Ascending aorta (tissue), 2 donors: ENCODE data around the gene MED23. TPM values are rescaled to one million over a fixed set of nuclear protein-coding genes. Genes with fewer than 3 reads are reported as not detected.

Source experiments
- DNase-seq, 2 donors: peaks; one replicate each; pipeline ENCODE4 v3.0.0-alpha.2; 2019; ENCODE audit warnings: low spot score in 2 of 2
- H3K27ac ChIP-seq, 2 donors: fragments of 200-600 bp; sonication (generic); one replicate each; pipeline ENCODE4 v1.5.1; 2016 to 2017; ENCODE audit warnings: mild to moderate bottlenecking in 1 of 2
- H3K27me3 ChIP-seq: fragments of 200-600 bp; sonication (generic); one replicate; pipeline ENCODE4 v1.5.1; 2017
- H3K36me3 ChIP-seq, 2 donors: fragments of 200-600 bp; sonication (generic); one replicate each; pipeline ENCODE4 v1.5.1; 2016
- H3K4me1 ChIP-seq, 2 donors: fragments of 200-600 bp; sonication (generic); one replicate each; pipeline ENCODE4 v1.5.1; 2016 to 2017; ENCODE audit warnings: mild to moderate bottlenecking in 1 of 2
- H3K4me3 ChIP-seq, 2 donors: fragments of 200-600 bp; sonication (generic); one replicate each; pipeline ENCODE4 v1.5.1; 2016 to 2017; ENCODE audit warnings: mild to moderate bottlenecking in 1 of 2
- H3K9me3 ChIP-seq, 2 donors: fragments of 200-600 bp; sonication (generic); one replicate each; pipeline ENCODE4 v1.5.1; 2016
- CTCF ChIP-seq, 3 experiments: fragments of 200-600 bp in 2 of 3; fragments of 450-650 bp in 1 of 3; sonication (generic) in 2 of 3; IDR thresholded peaks; one replicate each; pipeline ENCODE4 v1.5.1; 2016 to 2019; ENCODE audit warnings: antibody characterized with exemption in 3 of 3, mild to moderate bottlenecking in 1 of 3, moderate library complexity in 1 of 3
- intact Hi-C: fragments of 100-400 bp; cut with DNase I; formaldehyde crosslinking; loops from one replicate; pipeline ENCODE4 v1.15.1; 2023
- total RNA-seq: library from RNA; depleted of rRNA; stranded (reverse); fragments of >200 nt; gene quantifications from one replicate; pipeline ENCODE4 v1.1.0, GENCODE V29; 2016

The MED23 gene
- total RNA-seq, 1 donor from 2014 or later, result 20.4 TPM

GRCh38 chr6:131602781-131603312, 25.2 kb downstream of the MED23 start:
- no peaks in the 10 kb centered on the region for H3K9me3 ChIP-seq
- no peak overlapping the region for H3K27ac ChIP-seq
- H3K4me1 ChIP-seq, result no peaks in the 10 kb centered on the region
- H3K4me3 ChIP-seq, result no peak overlapping the region
- no peak for DNase-seq
- TF ChIP-seq CTCF (IDR thresholded peaks at IDR 0.05), result no peak
- H3K27me3 ChIP-seq, result no peaks in the 10 kb centered on the region
- intact Hi-C loops, result no loop called here
- H3K36me3 ChIP-seq, result peaks cover 74 to 96% of the 10 kb centered on the region in 2 donors

- peaks cover 70 to 97% of the 10 kb centered on the region in 2 donors for H3K36me3 ChIP-seq
- no peaks in the 10 kb centered on the region for H3K9me3 ChIP-seq
- no peak for DNase-seq
- no peaks in the 10 kb centered on the region for H3K4me1 ChIP-seq
- H3K27me3 ChIP-seq, result no peaks in the 10 kb centered on the region
- no peak overlapping the region for H3K4me3 ChIP-seq
- H3K27ac ChIP-seq, result no peak overlapping the region
- no peak for TF ChIP-seq CTCF (IDR thresholded peaks at IDR 0.05)
- intact Hi-C loops, result no loop called here
Observed at GRCh38 chr6:131600716-131601115, 27.3 kb downstream of the MED23 start.

- intact Hi-C loops, result no loop called here
- Histone ChIP-seq H3K4me1 (no peaks in the 10 kb centered on the region), H3K9me3 (no peaks in the 10 kb centered on the region), H3K27me3 (no peaks in the 10 kb centered on the region), H3K36me3 (peaks cover 66 to 94% of the 10 kb centered on the region in 2 donors), H3K27ac (no peak overlapping the region), H3K4me3 (no peak overlapping the region)
- no peak for TF ChIP-seq CTCF (IDR thresholded peaks at IDR 0.05)
- DNase-seq, result no peak
Observed at GRCh38 chr6:131597446-131597845, 30.6 kb downstream of the MED23 start.

DNA sequence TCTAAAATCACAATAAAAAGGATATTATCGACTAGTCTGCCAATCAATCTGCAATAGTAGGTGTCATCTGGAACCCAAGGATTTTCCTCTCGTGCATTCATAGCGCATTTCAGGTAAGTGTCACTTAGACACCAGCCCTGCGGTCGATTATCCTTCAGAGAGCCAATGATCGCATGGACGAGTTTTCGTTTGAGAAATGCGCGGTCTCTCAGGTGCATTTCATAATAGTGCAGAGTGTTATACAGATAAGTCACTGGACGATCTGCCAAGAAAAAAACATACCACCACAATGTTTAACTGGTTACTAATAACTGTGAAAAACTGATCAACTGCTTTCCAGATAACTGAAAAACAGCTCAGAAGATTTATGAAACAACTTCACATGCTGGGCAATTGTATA, 34.0 kb downstream of the MED23 start:
- Histone ChIP-seq H3K27me3 (no peaks in the 10 kb centered on the region), H3K9me3 (no peaks in the 10 kb centered on the region), H3K27ac (no peak overlapping the region), H3K36me3 (peaks cover 69 to 95% of the 10 kb centered on the region in 2 donors), H3K4me3 (no peak overlapping the region), H3K4me1 (no peaks in the 10 kb centered on the region)
- intact Hi-C loops, result no loop called here
- no peak for DNase-seq
- no peak for TF ChIP-seq CTCF (IDR thresholded peaks at IDR 0.05)

- Histone ChIP-seq H3K27ac (no peak overlapping the region), H3K36me3 (peaks cover 69 to 95% of the 10 kb centered on the region in 2 donors), H3K9me3 (no peaks in the 10 kb centered on the region), H3K4me1 (no peaks in the 10 kb centered on the region), H3K27me3 (no peaks in the 10 kb centered on the region), H3K4me3 (no peak overlapping the region)
- no peak for DNase-seq
- no peak for TF ChIP-seq CTCF (IDR thresholded peaks at IDR 0.05)
- intact Hi-C loops, result no loop called here
Observed at GRCh38 chr6:131592935-131593334, 35.1 kb downstream of the MED23 start.

DNA sequence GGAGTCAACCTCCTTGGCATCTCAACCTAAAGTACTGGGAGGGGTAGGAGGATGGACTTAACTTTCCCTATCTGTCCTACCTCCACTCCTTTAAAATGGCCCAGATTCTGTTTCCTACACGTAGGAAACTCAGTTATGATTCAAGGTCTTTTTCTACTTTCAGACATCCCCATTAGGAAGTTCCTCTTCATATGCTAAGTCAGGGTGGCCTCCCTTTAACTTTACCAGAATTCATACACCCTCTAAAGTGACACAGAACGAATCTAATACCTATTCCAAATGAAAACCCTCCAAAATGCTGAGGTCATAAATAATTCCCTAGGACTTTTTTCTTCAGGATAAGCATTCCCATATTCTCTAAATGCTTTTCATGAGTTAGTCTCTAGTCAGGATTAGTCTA, 39.4 kb downstream of the MED23 start:
- Histone ChIP-seq H3K27me3 (no peaks in the 10 kb centered on the region), H3K27ac (no peak overlapping the region), H3K9me3 (no peaks in the 10 kb centered on the region), H3K4me3 (no peak overlapping the region), H3K4me1 (no peaks in the 10 kb centered on the region), H3K36me3 (peaks cover 70 to 87% of the 10 kb centered on the region in 2 donors)
- DNase-seq, result no peak
- intact Hi-C loops, result no loop called here
- no peak for TF ChIP-seq CTCF (IDR thresholded peaks at IDR 0.05)
